Liver (tissue), 9 donors: Measurements from ENCODE around the gene PLEKHM2. TPM values are rescaled to one million over a fixed set of nuclear protein-coding genes. Genes with fewer than 3 reads are reported as not detected.
A peak's percentile ranks its signal among the peaks of the same experiment; 100 is the strongest.

Experiments
- DNase-seq: peaks from one replicate; pipeline ENCODE4 v3.0.0-alpha.2; 2017; ENCODE audit warnings: low spot score
- H3K27ac ChIP-seq, 2 donors: one replicate each; pipeline ENCODE4 v1.7.0; 2013; ENCODE audit warnings: inconsistent platforms in 2 of 2, low read length in 2 of 2, control low read depth in 1 of 2, low read depth in 1 of 2, mild to moderate bottlenecking in 1 of 2
- H3K27me3 ChIP-seq, 4 donors: one replicate each; pipeline versions ENCODE4 v1.6.1 to v1.7.0; 2013; ENCODE audit warnings: low read length in 3 of 4, inconsistent platforms in 1 of 4, mild to moderate bottlenecking in 1 of 4, moderate library complexity in 1 of 4; ENCODE audit not compliant: control insufficient read depth in 4 of 4, insufficient read depth in 4 of 4
- H3K36me3 ChIP-seq, 4 donors: one replicate each; pipeline versions ENCODE4 v1.6.1 to v1.7.0; 2013; ENCODE audit warnings: low read length in 3 of 4, mild to moderate bottlenecking in 3 of 4, low read depth in 1 of 4, moderate library complexity in 1 of 4; ENCODE audit not compliant: control insufficient read depth in 4 of 4, insufficient read depth in 3 of 4
- H3K4me1 ChIP-seq, 4 donors: one replicate each; pipeline versions ENCODE4 v1.6.1 to v1.7.0; 2013; ENCODE audit warnings: low read length in 3 of 4, mild to moderate bottlenecking in 3 of 4, moderate library complexity in 1 of 4; ENCODE audit not compliant: control insufficient read depth in 4 of 4, insufficient read depth in 4 of 4
- H3K4me3 ChIP-seq, 3 donors: one replicate each; pipeline versions ENCODE4 v1.6.1 to v1.7.0; 2013; ENCODE audit warnings: low read length in 3 of 3, control low read depth in 1 of 3, low read depth in 1 of 3, mild to moderate bottlenecking in 1 of 3
- H3K9ac ChIP-seq, 2 donors: one replicate each; pipeline ENCODE4 v1.7.0; 2013; ENCODE audit warnings: low read length in 2 of 2, mild to moderate bottlenecking in 2 of 2, moderate library complexity in 2 of 2, control low read depth in 1 of 2, low read depth in 1 of 2
- H3K9me3 ChIP-seq, 4 donors: one replicate each; pipeline versions ENCODE4 v1.6.1 to v1.7.0; 2013; ENCODE audit warnings: low read length in 3 of 4; ENCODE audit not compliant: control insufficient read depth in 4 of 4
- GABPA ChIP-seq, 2 donors: IDR thresholded peaks in 1 of 2; conservative IDR thresholded peaks in 1 of 2; 2 replicates each; pipeline ENCODE4 v1.6.1; 2016; ENCODE audit warnings: antibody characterized with exemption in 2 of 2, mild to moderate bottlenecking in 1 of 2, moderate library complexity in 1 of 2
- HNF4A ChIP-seq, 2 donors: conservative IDR thresholded peaks; 2 replicates each; pipeline ENCODE4 v1.6.1; 2016; ENCODE audit warnings: antibody characterized with exemption in 2 of 2, mild to moderate bottlenecking in 2 of 2
- JUND ChIP-seq, 2 donors: IDR thresholded peaks; 2 replicates each; pipeline ENCODE4 v1.6.1; 2016; ENCODE audit warnings: antibody characterized with exemption in 2 of 2
- RXRA ChIP-seq, 2 donors: IDR thresholded peaks; 2 replicates each; pipeline ENCODE4 v1.6.1; 2017 to 2018; ENCODE audit warnings: antibody characterized with exemption in 2 of 2, mild to moderate bottlenecking in 1 of 2
- SP1 ChIP-seq: IDR thresholded peaks from 2 replicates; pipeline ENCODE4 v1.6.1; 2018; ENCODE audit warnings: antibody characterized with exemption, mild to moderate bottlenecking
- YY1 ChIP-seq: IDR thresholded peaks from 2 replicates; pipeline ENCODE4 v1.6.1; 2016; ENCODE audit warnings: antibody characterized with exemption, mild to moderate bottlenecking
- WGBS: extraction: QIAGEN DNeasy Blood & Tissue Kit; methylation state at CpG from one replicate; pipeline ENCODE4 v1.1.7; 2013; 5-methylcytosine and 5-hydroxymethylcytosine counted together
- polyA plus RNA-seq, 2 donors: library from polyadenylated mRNA; stranded (reverse) in 1 of 2; unstranded in 1 of 2; fragments of 200-250 nt in 1 of 2; fragments of >200 nt in 1 of 2; fragmentation: Nextera tagmentation in 1 of 2; extraction: Ambion mirVana in 1 of 2; gene quantifications; one replicate each; pipeline versions ENCODE4 v1.2.1 to v1.2.3, GENCODE V29; 2013 to 2015
- total RNA-seq, 2 donors: library from RNA; depleted of rRNA; stranded (reverse); fragments of >200 nt; gene quantifications; one replicate each; pipeline ENCODE4 v1.2.3, GENCODE V29; 2014
- TF ChIP-seq, protein P1 (sequence below): IDR thresholded peaks from 2 replicates; pipeline ENCODE4 v1.6.1; 2016; ENCODE audit warnings: antibody characterized with exemption
- TF ChIP-seq, protein P2 (sequence below): IDR thresholded peaks from 2 replicates; pipeline ENCODE4 v1.6.1; 2016; ENCODE audit warnings: antibody characterized with exemption
- TF ChIP-seq, protein P3 (sequence below): IDR thresholded peaks from 2 replicates; pipeline ENCODE4 v1.6.1; 2016; ENCODE audit warnings: antibody characterized with exemption, mild to moderate bottlenecking
- donor health status: healthy.
- donor health status: healthy.
- donor health status: healthy.
- donor health status: healthy.
- donor health status: healthy.

The PLEKHM2 gene
- total and polyA plus RNA-seq, 4 donors: 4.1 to 22.6 (median 17.0) TPM

DNA sequence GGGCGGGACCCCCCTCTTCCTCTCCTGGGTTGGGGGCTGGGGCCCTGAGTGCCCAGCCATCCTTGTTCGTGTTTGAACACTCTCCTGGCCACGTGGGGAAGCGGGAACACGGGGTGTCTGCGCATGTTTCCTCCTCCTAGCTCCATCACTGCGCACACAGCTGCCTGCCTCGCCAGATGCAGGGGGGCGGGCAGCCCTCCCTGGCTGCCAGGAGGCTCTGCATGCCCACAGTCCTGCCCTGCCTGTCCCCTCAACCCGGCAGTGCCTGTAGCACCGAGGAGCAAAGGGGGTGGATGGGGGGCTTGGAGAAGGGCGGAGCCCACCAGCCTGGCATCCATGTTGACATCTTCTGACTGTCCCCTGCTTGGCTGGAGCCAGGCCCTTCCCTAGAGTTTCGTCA lies 50.2 kb downstream of the PLEKHM2 start (continued):
- TF ChIP-seq RXRA (IDR thresholded peaks at IDR 0.05) (no peak), SP1 (no peak)

DNA sequence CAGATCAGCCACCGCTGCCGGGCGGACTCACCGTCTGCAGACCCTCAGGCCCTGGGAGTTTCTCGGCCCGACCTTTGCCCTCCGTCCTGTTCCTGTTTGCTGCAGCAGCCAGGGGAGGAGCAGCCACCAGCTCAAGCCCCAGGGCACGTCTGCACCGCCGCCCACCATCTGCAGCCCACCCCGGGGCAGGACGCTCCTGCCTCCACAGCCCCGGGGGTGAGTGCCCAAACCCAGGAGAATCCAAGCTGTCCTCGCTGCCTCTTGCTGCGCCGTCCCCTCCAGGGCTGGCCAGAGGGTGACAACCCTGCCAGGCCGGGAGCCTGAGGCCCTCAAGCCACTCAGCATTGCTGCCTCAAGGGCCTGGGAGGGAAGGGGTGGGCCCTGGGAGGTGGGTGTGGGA lies 50.8 kb downstream of the PLEKHM2 start:
- Histone ChIP-seq H3K27ac (peak overlapping the region; percentile 48 to 62), H3K27me3 (no peaks in the 10 kb centered on the region), H3K9ac (no peak overlapping the region), H3K36me3 (peaks cover 3 to 33% (median 13%) of the 10 kb centered on the region in 4 donors), H3K9me3 (no peaks in the 10 kb centered on the region), H3K4me1 (peaks cover 17 to 39% (median 27%) of the 10 kb centered on the region in 4 donors), H3K4me3 (no peak overlapping the region)
- peak; percentile 53 for DNase-seq
- WGBS: 51% methylated on average over 17 of the region's 17 CpGs
- TF ChIP-seq HNF4A (conservative IDR thresholded peaks at IDR 0.05) (peak in 1 of 2 donors; percentile 37), GABPA (IDR thresholded peaks at IDR 0.05 in 1 of 2, conservative IDR thresholded peaks at IDR 0.05 in 1 of 2) (no peak)

DNA sequence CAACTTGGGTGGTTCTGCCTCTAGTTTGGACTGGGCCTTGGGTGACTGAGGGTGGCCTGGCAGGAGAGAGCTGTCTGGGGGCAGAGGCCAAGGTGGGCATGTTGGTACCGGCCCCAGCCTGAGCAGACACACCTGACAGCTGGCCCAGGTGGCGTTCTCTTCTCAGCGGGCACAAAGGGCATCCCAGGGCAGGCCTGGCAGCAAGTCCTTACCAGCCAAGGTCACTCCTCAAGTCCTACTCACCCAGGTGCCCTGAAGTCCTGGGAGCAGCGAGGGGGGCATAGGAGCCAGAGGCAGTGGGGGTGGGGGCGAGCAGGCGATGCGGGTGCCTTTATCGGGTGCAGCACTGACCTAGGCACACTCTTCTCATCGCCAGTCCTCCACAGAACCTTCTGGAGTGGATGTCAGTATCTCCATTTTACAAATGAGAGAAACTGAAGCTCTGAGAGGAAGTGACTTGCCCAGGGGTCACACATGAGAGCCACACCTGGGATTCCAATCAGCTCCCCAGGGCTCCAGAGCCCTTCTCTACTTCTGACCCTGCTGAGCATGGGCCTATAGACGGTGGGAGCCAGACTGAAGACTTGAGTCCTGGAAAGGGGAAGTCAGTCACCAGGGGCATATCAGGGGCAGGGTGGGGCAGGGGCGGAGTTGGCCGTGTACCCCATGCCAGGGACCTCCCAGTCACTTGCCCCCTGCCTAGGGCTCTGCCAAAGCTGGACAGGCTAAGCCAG lies 51.4 kb downstream of the PLEKHM2 start:
- Histone ChIP-seq H3K36me3 (peaks cover 3 to 33% (median 13%) of the 10 kb centered on the region in 4 donors), H3K4me1 (peaks cover 17 to 39% (median 27%) of the 10 kb centered on the region in 4 donors), H3K27ac (peak overlapping the region; percentile 48 to 62), H3K9ac (no peak overlapping the region), H3K27me3 (no peaks in the 10 kb centered on the region), H3K9me3 (no peaks in the 10 kb centered on the region), H3K4me3 (no peak overlapping the region)
- no peak for TF ChIP-seq JUND (IDR thresholded peaks at IDR 0.05)
- TF ChIP-seq, protein P1, sequence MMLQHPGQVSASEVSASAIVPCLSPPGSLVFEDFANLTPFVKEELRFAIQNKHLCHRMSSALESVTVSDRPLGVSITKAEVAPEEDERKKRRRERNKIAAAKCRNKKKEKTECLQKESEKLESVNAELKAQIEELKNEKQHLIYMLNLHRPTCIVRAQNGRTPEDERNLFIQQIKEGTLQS: no peak
- no peak for TF ChIP-seq GABPA (IDR thresholded peaks at IDR 0.05 in 1 of 2, conservative IDR thresholded peaks at IDR 0.05 in 1 of 2)
- no peak for TF ChIP-seq YY1
- TF ChIP-seq, protein P2, sequence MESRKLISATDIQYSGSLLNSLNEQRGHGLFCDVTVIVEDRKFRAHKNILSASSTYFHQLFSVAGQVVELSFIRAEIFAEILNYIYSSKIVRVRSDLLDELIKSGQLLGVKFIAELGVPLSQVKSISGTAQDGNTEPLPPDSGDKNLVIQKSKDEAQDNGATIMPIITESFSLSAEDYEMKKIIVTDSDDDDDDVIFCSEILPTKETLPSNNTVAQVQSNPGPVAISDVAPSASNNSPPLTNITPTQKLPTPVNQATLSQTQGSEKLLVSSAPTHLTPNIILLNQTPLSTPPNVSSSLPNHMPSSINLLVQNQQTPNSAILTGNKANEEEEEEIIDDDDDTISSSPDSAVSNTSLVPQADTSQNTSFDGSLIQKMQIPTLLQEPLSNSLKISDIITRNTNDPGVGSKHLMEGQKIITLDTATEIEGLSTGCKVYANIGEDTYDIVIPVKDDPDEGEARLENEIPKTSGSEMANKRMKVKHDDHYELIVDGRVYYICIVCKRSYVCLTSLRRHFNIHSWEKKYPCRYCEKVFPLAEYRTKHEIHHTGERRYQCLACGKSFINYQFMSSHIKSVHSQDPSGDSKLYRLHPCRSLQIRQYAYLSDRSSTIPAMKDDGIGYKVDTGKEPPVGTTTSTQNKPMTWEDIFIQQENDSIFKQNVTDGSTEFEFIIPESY: no peak
- TF ChIP-seq, protein P3, sequence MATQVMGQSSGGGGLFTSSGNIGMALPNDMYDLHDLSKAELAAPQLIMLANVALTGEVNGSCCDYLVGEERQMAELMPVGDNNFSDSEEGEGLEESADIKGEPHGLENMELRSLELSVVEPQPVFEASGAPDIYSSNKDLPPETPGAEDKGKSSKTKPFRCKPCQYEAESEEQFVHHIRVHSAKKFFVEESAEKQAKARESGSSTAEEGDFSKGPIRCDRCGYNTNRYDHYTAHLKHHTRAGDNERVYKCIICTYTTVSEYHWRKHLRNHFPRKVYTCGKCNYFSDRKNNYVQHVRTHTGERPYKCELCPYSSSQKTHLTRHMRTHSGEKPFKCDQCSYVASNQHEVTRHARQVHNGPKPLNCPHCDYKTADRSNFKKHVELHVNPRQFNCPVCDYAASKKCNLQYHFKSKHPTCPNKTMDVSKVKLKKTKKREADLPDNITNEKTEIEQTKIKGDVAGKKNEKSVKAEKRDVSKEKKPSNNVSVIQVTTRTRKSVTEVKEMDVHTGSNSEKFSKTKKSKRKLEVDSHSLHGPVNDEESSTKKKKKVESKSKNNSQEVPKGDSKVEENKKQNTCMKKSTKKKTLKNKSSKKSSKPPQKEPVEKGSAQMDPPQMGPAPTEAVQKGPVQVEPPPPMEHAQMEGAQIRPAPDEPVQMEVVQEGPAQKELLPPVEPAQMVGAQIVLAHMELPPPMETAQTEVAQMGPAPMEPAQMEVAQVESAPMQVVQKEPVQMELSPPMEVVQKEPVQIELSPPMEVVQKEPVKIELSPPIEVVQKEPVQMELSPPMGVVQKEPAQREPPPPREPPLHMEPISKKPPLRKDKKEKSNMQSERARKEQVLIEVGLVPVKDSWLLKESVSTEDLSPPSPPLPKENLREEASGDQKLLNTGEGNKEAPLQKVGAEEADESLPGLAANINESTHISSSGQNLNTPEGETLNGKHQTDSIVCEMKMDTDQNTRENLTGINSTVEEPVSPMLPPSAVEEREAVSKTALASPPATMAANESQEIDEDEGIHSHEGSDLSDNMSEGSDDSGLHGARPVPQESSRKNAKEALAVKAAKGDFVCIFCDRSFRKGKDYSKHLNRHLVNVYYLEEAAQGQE: no peak
- no peak for TF ChIP-seq RXRA (IDR thresholded peaks at IDR 0.05)
- TF ChIP-seq SP1: no peak
- no peak for DNase-seq
- 46% methylated on average over 12 of the region's 12 CpGs for WGBS
